ENCODE results near the gene CD37. TPM values are rescaled to one million over a fixed set of nuclear protein-coding genes. Genes with fewer than 3 reads are reported as not detected.

The CD37 gene
- total and polyA plus RNA-seq, 11 donors, result 1.4 to 45.2 (median 3.9) TPM

DNA sequence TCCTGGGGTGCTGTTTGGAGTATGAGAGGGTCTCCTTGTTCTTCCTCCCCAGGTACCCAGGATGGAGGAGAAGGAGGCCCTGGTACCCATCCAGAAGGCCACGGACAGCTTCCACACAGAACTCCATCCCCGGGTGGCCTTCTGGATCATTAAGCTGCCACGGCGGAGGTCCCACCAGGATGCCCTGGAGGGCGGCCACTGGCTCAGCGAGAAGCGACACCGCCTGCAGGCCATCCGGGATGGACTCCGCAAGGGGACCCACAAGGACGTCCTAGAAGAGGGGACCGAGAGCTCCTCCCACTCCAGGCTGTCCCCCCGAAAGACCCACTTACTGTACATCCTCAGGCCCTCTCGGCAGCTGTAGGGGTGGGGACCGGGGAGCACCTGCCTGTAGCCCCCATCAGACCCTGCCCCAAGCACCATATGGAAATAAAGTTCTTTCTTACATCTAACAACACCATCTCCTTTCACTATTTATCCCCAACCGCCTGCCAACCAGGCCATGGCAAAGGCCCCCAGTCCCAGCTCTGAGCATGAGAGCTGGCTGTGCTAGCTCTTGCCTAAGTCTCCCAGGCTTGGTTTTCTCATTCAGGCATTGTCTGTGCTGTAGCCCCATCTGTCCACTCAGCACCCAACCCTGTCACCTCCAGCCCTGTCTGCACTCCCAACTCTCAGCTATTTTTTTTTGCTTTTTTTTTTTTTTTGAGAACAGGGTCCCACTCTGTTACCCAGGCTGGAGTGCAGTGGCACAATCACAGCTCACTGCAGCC is 39.6 kb downstream of the CD37 start:
- ATAC-seq, result no peak
- 84 to 87% (median 85%) methylated on average over 9 to 16 of the region's 16 CpGs for WGBS, 4 donors
- TF ChIP-seq POLR2A (IDR thresholded peaks at IDR 0.05), result no peak
- TF ChIP-seq, protein P1, sequence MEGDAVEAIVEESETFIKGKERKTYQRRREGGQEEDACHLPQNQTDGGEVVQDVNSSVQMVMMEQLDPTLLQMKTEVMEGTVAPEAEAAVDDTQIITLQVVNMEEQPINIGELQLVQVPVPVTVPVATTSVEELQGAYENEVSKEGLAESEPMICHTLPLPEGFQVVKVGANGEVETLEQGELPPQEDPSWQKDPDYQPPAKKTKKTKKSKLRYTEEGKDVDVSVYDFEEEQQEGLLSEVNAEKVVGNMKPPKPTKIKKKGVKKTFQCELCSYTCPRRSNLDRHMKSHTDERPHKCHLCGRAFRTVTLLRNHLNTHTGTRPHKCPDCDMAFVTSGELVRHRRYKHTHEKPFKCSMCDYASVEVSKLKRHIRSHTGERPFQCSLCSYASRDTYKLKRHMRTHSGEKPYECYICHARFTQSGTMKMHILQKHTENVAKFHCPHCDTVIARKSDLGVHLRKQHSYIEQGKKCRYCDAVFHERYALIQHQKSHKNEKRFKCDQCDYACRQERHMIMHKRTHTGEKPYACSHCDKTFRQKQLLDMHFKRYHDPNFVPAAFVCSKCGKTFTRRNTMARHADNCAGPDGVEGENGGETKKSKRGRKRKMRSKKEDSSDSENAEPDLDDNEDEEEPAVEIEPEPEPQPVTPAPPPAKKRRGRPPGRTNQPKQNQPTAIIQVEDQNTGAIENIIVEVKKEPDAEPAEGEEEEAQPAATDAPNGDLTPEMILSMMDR (IDR thresholded peaks at IDR 0.05), result no peak
- no peaks in the 10 kb centered on the region for H3K4me1 ChIP-seq
- H3K27me3 ChIP-seq, result no peaks in the 10 kb centered on the region
- no peak overlapping the region for H3K4me3 ChIP-seq
- H3K27ac ChIP-seq, result no peak overlapping the region
- intact Hi-C loops (cut with DNase I), result no loop called here
- H3K36me3 ChIP-seq, result no peaks in the 10 kb centered on the region
- peaks cover 0 to 3% (median 0%) of the 10 kb centered on the region in 12 donors for H3K9me3 ChIP-seq
- DNase-seq, result no peak

DNA sequence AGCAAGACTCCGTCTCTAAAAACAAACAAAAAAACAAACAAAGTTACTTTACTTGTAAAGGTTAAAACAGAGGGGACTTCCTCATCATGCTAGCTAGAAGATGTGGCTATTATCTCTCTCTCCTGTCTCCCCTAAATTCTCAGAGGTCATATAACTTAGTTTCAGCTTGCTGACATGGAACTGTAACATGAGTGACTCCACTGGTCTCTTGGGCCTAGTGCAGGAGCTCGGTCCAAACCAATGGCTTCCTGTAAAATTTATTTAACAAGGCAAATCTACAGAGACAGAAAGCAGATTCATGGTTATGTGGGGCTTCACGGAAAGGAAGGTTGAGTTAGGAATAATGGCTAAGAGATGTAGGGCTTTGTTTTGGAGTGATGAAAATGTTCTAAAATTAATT is 43.3 kb downstream of the CD37 start:
- ATAC-seq, result no peak
- intact Hi-C loops (cut with DNase I), result no loop called here
- Histone ChIP-seq H3K27me3 (peaks cover 0 to 4% (median 0%) of the 10 kb centered on the region in 9 donors), H3K36me3 (no peaks in the 10 kb centered on the region), H3K27ac (no peak overlapping the region), H3K9me3 (peaks cover 0 to 19% (median 8%) of the 10 kb centered on the region in 12 donors), H3K4me1 (no peaks in the 10 kb centered on the region), H3K4me3 (no peak overlapping the region)
- 62 to 75% (median 74%) methylated on average over 3 of the region's 3 CpGs for WGBS, 4 donors
- DNase-seq, result no peak
- TF ChIP-seq POLR2A (IDR thresholded peaks at IDR 0.05), result no peak
- TF ChIP-seq, protein P1 (IDR thresholded peaks at IDR 0.05), result no peak

DNA sequence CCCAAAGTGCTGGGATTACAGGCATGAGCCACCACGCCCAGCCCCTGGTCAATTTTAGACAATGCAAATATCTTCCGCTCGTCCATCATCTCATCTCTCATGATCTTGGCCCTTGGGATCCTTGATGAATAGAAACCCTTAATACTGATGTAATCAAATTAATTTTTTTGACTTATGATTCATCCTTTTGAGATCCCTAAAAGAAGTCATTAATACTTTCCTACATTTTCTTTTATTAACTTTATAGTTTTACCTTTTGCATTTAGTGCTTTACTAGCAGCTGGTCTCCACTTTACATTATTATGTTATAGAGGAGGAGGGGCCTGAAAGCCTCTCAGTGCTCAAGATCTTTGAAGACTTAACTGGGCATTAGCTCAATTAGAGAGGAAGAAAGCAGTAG is 45.2 kb downstream of the CD37 start:
- intact Hi-C loops (cut with DNase I), result loop anchor here in 1 of 10 donors (10.0 kb wide), 1 partner anchor 156 kb away; no protein-coding TSS in a partner anchor
- Histone ChIP-seq H3K27me3 (peaks cover 0 to 7% (median 0%) of the 10 kb centered on the region in 9 donors), H3K36me3 (no peaks in the 10 kb centered on the region), H3K27ac (no peak overlapping the region), H3K4me3 (no peak overlapping the region), H3K4me1 (no peaks in the 10 kb centered on the region), H3K9me3 (peaks cover 0 to 19% (median 8%) of the 10 kb centered on the region in 12 donors)
- TF ChIP-seq POLR2A (IDR thresholded peaks at IDR 0.05), result no peak
- TF ChIP-seq, protein P1 (IDR thresholded peaks at IDR 0.05), result no peak
- no peak for DNase-seq
- ATAC-seq, result no peak
- WGBS, 4 donors, result 89 to 95% (median 90%) methylated on average over 3 of the region's 3 CpGs

DNA sequence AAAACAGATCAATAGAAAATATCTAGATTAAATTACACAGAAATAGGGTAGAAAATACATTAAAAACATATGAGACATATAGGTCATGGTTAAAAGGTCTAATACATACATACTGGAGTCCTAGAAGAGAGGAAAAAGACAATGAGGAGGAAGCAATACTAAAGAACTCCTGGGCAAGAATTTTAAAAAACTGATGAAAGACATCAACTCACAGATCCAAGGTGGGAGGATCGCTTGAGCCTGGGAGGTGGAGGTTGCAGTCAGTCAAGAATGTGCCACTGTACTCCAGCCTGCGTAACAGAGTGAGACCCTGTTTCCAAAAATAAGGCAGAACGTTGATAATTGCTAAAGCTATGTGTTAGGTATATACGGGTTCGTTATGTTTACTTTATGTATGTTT is 47.4 kb downstream of the CD37 start:
- Histone ChIP-seq H3K27ac (no peak overlapping the region), H3K4me1 (no peaks in the 10 kb centered on the region), H3K4me3 (no peak overlapping the region), H3K27me3 (peaks cover 0 to 8% (median 0%) of the 10 kb centered on the region in 9 donors), H3K36me3 (no peaks in the 10 kb centered on the region), H3K9me3 (peaks cover 0 to 19% (median 8%) of the 10 kb centered on the region in 12 donors)
- ATAC-seq (no peak), DNase-seq (no peak)
- WGBS, 4 donors, result 87 to 92% (median 89%) methylated on average over 5 of the region's 5 CpGs
- intact Hi-C loops (cut with DNase I), result loop anchor here in 1 of 10 donors (10.0 kb wide), 1 partner anchor 158 kb away; no protein-coding TSS in a partner anchor
- TF ChIP-seq POLR2A (IDR thresholded peaks at IDR 0.05), result no peak
- TF ChIP-seq, protein P1 (IDR thresholded peaks at IDR 0.05), result no peak
